OCI-LY1 (cell line): ENCODE results near the gene BMP2K.

Experiments
- H2AFZ ChIP-seq: fragments of 200-600 bp; sonication (generic), shearing (Covaris generic); 2 replicates; pipeline ENCODE4 v1.6.0; 2014; ENCODE audit warnings: antibody characterized with exemption, mild to moderate bottlenecking, low read length
- H3F3A ChIP-seq: fragments of 200-600 bp; sonication (generic), shearing (Covaris generic); 2 replicates; pipeline ENCODE4 v1.6.0; 2014; ENCODE audit warnings: mild to moderate bottlenecking, antibody characterized with exemption, low read length, moderate library complexity; ENCODE audit not compliant: insufficient read depth
- H3K27ac ChIP-seq: fragments of 200-600 bp; sonication (generic); 2 replicates; pipeline ENCODE4 v1.5.1; 2014; ENCODE audit warnings: low read length, mixed run types, mild to moderate bottlenecking, low read depth; ENCODE audit not compliant: poor library complexity, severe bottlenecking
- H3K27me3 ChIP-seq: fragments of 200-600 bp; sonication (generic); 2 replicates; pipeline ENCODE4 v1.6.0; 2014; ENCODE audit warnings: antibody characterized with exemption, mild to moderate bottlenecking, low read length, moderate library complexity; ENCODE audit not compliant: insufficient read depth
- H3K36me3 ChIP-seq: fragments of 200-600 bp; sonication (generic); 2 replicates; pipeline ENCODE4 v1.6.1; 2014; ENCODE audit warnings: mild to moderate bottlenecking, antibody characterized with exemption, low read length, moderate library complexity, mixed read lengths; ENCODE audit not compliant: insufficient read depth
- H3K4me1 ChIP-seq: fragments of 200-600 bp; sonication (generic); 2 replicates; pipeline ENCODE4 v1.5.1; 2014; ENCODE audit warnings: mild to moderate bottlenecking, low read length, moderate library complexity; ENCODE audit not compliant: insufficient read depth, severe bottlenecking
- H3K4me2 ChIP-seq: fragments of 200-600 bp; sonication (generic), shearing (Covaris generic); 2 replicates; pipeline ENCODE4 v1.6.1; 2014; ENCODE audit warnings: low read length
- H3K4me3 ChIP-seq: fragments of 200-600 bp; sonication (generic); 2 replicates; pipeline ENCODE4 v1.5.1; 2014; ENCODE audit warnings: low read length, low read depth, mild to moderate bottlenecking, mixed read lengths; ENCODE audit not compliant: poor library complexity, severe bottlenecking
- H3K79me2 ChIP-seq: fragments of 200-600 bp; shearing (Covaris generic); 2 replicates; pipeline ENCODE4 v1.6.1; 2016; ENCODE audit warnings: mixed run types, low read length, mixed read lengths; ENCODE audit not compliant: insufficient read depth
- H3K9ac ChIP-seq: fragments of 200-600 bp; sonication (generic), shearing (Covaris generic); 2 replicates; pipeline ENCODE4 v1.6.1; 2014; ENCODE audit warnings: mild to moderate bottlenecking, low read length, mixed read lengths
- H3K9me2 ChIP-seq: fragments of 200-600 bp; sonication (generic), shearing (Covaris generic); 2 replicates; pipeline ENCODE4 v1.6.1; 2014; ENCODE audit warnings: low read depth, mild to moderate bottlenecking, low read length, mixed read lengths
- H3K9me3 ChIP-seq: fragments of 200-600 bp; shearing (Covaris generic); 2 replicates; pipeline ENCODE4 v1.6.1; 2014; ENCODE audit warnings: low read length, mixed read lengths
- H4K20me1 ChIP-seq: fragments of 200-600 bp; sonication (generic), shearing (Covaris generic); 2 replicates; pipeline ENCODE4 v1.6.0; 2016; ENCODE audit warnings: mild to moderate bottlenecking, low read length; ENCODE audit not compliant: insufficient read depth
- EZH2 ChIP-seq: fragments of 200-600 bp; sonication (generic), shearing (Covaris generic); IDR thresholded peaks from 2 replicates; pipeline ENCODE4 v1.8.0; 2017; ENCODE audit warnings: borderline replicate concordance, mixed run types, mild to moderate bottlenecking, antibody characterized with exemption, low read length, moderate library complexity, mixed read lengths
- TF ChIP-seq, protein P1 (sequence below): fragments of 200-600 bp; sonication (generic), shearing (Covaris generic); IDR thresholded peaks from 2 replicates; pipeline ENCODE4 v1.5.1; 2017; ENCODE audit warnings: mild to moderate bottlenecking, antibody characterized with exemption, low read length, moderate library complexity, mixed read lengths

The BMP2K gene

DNA sequence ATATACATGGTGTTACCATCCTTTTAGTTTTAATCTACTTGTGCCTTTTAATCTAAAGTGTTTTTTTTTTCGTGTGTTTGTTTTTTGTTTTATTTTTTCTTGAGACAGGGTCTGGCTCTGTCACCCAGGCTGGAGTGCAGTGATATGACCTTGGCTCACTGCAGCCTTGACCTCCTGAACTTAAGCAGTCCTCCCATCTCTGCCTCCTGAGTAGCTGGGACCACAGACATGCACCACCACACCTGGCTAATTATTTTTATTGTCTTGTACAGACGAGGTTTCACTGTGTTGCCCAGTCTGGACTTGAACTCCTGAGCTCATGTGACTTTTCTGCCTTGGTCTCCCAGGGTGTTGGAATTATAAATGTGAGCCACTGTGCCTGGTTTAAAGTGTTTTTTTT lies 33.1 kb downstream of the BMP2K start:
- no peaks in the 10 kb centered on the region for H3K9me2 ChIP-seq
- H3K9ac ChIP-seq = no peak overlapping the region
- H4K20me1 ChIP-seq = no peaks in the 10 kb centered on the region
- no peak overlapping the region for H2AFZ ChIP-seq
- H3K27me3 ChIP-seq = no peaks in the 10 kb centered on the region
- no peak for TF ChIP-seq EZH2
- TF ChIP-seq, protein P1, sequence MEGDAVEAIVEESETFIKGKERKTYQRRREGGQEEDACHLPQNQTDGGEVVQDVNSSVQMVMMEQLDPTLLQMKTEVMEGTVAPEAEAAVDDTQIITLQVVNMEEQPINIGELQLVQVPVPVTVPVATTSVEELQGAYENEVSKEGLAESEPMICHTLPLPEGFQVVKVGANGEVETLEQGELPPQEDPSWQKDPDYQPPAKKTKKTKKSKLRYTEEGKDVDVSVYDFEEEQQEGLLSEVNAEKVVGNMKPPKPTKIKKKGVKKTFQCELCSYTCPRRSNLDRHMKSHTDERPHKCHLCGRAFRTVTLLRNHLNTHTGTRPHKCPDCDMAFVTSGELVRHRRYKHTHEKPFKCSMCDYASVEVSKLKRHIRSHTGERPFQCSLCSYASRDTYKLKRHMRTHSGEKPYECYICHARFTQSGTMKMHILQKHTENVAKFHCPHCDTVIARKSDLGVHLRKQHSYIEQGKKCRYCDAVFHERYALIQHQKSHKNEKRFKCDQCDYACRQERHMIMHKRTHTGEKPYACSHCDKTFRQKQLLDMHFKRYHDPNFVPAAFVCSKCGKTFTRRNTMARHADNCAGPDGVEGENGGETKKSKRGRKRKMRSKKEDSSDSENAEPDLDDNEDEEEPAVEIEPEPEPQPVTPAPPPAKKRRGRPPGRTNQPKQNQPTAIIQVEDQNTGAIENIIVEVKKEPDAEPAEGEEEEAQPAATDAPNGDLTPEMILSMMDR = no peak
- H3K27ac ChIP-seq = no peak overlapping the region
- H3K9me3 ChIP-seq = peaks cover 4% of the 10 kb centered on the region
- H3K4me2 ChIP-seq = no peak overlapping the region
- H3K4me3 ChIP-seq = no peak overlapping the region
- H3K79me2 ChIP-seq = peaks cover 87% of the 10 kb centered on the region
- H3K4me1 ChIP-seq = peaks cover 3% of the 10 kb centered on the region
- H3K36me3 ChIP-seq = peaks cover 23% of the 10 kb centered on the region
- H3F3A ChIP-seq = no peaks in the 10 kb centered on the region

DNA sequence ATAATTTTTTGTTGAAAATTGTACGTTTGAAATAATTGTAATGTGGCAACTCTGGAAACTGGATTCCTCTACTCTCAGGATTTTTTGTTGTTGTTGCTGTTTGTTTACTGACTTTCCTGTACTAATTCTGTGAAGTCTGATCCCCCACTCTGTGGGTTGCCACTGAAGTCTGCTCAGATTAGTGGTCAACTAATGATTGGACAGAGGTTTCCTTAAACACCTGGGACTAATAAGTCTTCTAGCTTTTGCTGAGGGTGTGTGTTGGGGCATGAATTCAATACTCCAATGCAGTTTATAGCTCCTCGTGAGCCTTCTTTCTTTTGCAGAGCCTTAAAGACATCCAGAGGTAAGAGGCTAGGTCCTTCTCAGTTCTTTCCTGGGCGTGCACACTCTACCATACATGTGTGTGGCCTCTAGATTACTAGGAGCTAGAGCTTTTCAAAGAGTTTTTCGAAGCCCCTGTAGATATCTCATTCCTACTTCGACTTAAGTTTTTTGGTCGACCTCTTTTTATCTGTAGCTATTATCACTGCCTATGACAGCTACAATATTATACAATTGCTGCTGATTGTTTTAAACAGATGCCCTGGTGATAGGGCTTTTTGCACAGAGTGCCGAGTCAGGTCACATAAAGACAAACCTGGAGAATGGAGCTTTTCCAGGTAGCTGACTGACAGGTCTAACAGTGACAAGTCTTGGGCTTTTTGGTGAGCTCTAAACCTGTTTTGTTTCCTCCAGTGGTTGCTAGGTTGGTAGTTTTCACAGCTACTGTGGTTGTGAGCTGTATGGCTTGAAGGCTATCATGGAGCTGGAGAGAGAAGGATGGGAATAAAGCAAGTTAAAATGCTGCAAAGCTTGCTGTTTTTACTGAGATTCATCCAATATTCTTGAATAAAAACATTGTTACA lies 34.0 kb downstream of the BMP2K start:
- Histone ChIP-seq H4K20me1 (no peaks in the 10 kb centered on the region), H3K9me2 (no peaks in the 10 kb centered on the region), H3K27me3 (no peaks in the 10 kb centered on the region), H3K9me3 (peaks cover 4% of the 10 kb centered on the region), H3K9ac (no peak overlapping the region), H3F3A (no peaks in the 10 kb centered on the region), H3K4me2 (no peak overlapping the region), H3K27ac (no peak overlapping the region), H3K4me1 (peaks cover 3% of the 10 kb centered on the region), H3K4me3 (no peak overlapping the region), H3K79me2 (peaks cover 83% of the 10 kb centered on the region), H2AFZ (no peak overlapping the region), H3K36me3 (peaks cover 26% of the 10 kb centered on the region)
- no peak for TF ChIP-seq EZH2

DNA sequence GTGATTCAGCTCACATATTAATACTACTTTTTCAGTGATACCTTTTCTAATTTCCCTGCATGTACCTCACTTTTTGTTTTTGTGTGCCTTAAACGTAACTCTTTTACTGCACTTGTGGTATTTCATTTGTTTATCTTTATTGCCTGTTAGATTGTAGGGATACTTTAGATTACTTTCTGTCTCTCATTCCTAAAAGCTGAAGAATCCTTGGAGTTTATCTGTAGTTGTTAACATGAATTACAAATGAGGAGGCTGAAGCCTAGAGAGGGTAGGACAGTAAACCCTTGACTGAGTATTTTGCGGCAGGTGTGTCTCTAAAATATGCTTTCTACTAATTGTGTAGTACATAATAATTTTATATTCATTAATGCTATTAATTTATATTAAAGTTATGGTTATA lies 34.9 kb downstream of the BMP2K start:
- Histone ChIP-seq H3F3A (no peaks in the 10 kb centered on the region), H3K9ac (no peak overlapping the region), H3K4me1 (peaks cover 3% of the 10 kb centered on the region), H4K20me1 (no peaks in the 10 kb centered on the region), H3K9me2 (no peaks in the 10 kb centered on the region), H3K36me3 (peaks cover 26% of the 10 kb centered on the region), H3K4me3 (no peak overlapping the region), H3K79me2 (peaks cover 79% of the 10 kb centered on the region), H3K9me3 (peaks cover 4% of the 10 kb centered on the region), H3K27ac (no peak overlapping the region), H3K27me3 (no peaks in the 10 kb centered on the region), H2AFZ (no peak overlapping the region), H3K4me2 (no peak overlapping the region)
- no peak for TF ChIP-seq EZH2
- TF ChIP-seq, protein P1 = no peak
